ENCODE results near the gene NOL4L.

GRCh38 chr20:32485770-32486478 is 99.2 kb downstream of the NOL4L start:
- TF ChIP-seq, protein P1, sequence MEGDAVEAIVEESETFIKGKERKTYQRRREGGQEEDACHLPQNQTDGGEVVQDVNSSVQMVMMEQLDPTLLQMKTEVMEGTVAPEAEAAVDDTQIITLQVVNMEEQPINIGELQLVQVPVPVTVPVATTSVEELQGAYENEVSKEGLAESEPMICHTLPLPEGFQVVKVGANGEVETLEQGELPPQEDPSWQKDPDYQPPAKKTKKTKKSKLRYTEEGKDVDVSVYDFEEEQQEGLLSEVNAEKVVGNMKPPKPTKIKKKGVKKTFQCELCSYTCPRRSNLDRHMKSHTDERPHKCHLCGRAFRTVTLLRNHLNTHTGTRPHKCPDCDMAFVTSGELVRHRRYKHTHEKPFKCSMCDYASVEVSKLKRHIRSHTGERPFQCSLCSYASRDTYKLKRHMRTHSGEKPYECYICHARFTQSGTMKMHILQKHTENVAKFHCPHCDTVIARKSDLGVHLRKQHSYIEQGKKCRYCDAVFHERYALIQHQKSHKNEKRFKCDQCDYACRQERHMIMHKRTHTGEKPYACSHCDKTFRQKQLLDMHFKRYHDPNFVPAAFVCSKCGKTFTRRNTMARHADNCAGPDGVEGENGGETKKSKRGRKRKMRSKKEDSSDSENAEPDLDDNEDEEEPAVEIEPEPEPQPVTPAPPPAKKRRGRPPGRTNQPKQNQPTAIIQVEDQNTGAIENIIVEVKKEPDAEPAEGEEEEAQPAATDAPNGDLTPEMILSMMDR (IDR thresholded peaks at IDR 0.05; ENCODE audit: extremely low read depth in 1 of 2, insufficient read depth in 1 of 2, low read depth in 1 of 2, low read length in 2 of 2) = no peak
- TF ChIP-seq, protein P2, sequence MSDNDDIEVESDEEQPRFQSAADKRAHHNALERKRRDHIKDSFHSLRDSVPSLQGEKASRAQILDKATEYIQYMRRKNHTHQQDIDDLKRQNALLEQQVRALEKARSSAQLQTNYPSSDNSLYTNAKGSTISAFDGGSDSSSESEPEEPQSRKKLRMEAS (IDR thresholded peaks at IDR 0.05; ENCODE audit: insufficient read depth, insufficient read length) = no peak
- no peak for TF ChIP-seq POLR2A (IDR thresholded peaks at IDR 0.05; ENCODE audit: low read depth, low read length)
- no peak for TF ChIP-seq POLR2AphosphoS5 (IDR thresholded peaks at IDR 0.05; ENCODE audit: insufficient read depth, low read depth, low read length)
- TF ChIP-seq EZH2 (IDR thresholded peaks at IDR 0.05; ENCODE audit: borderline replicate concordance, low read depth, low read length, severe bottlenecking) = no peak

All from endothelial cell of umbilical vein (primary cell).